Mesothelial cell of epicardium (in vitro differentiated cells): ENCODE measurements around the gene PTK6. TPM values are rescaled to one million over a fixed set of nuclear protein-coding genes. Genes with fewer than 3 reads are reported as not detected.

Experiments
- DNase-seq, 2 experiments: peaks; one replicate each; pipeline ENCODE4 v3.0.0; 2021; ENCODE audit warnings: low spot score in 2 of 2; ENCODE audit not compliant: unreplicated experiment in 2 of 2
- H3K27ac Mint-ChIP-seq: 2 replicates; pipeline ENCODE4 v1.8.0; 2021; ENCODE audit warnings: mixed read lengths
- H3K27me3 Mint-ChIP-seq: 2 replicates; pipeline ENCODE4 v1.8.0; 2021; ENCODE audit warnings: low read depth, mixed read lengths
- H3K36me3 Mint-ChIP-seq: 2 replicates; pipeline ENCODE4 v1.8.0; 2021; ENCODE audit warnings: mixed read lengths
- H3K4me1 Mint-ChIP-seq: 2 replicates; pipeline ENCODE4 v1.8.0; 2021; ENCODE audit warnings: mixed read lengths
- H3K4me3 Mint-ChIP-seq: 2 replicates; pipeline ENCODE4 v1.8.0; 2021; ENCODE audit warnings: mild to moderate bottlenecking, moderate library complexity, mixed read lengths
- H3K9me3 Mint-ChIP-seq: 2 replicates; pipeline ENCODE4 v1.8.0; 2021; ENCODE audit warnings: mixed read lengths
- total RNA-seq: library from RNA; stranded (reverse); gene quantifications from 3 replicates; pipeline ENCODE4 v1.2.1, GENCODE V29; 2021
- TF ChIP-seq, protein P1 (sequence below): fragments of 200-600 bp; sonication (generic); IDR thresholded peaks from one replicate; pipeline ENCODE4 v1.5.0; 2021; ENCODE audit warnings: antibody characterized with exemption; ENCODE audit not compliant: unreplicated experiment

PTK6 gene
- total RNA-seq, 1 donor from 2014 or later = 0.11 TPM

DNA sequence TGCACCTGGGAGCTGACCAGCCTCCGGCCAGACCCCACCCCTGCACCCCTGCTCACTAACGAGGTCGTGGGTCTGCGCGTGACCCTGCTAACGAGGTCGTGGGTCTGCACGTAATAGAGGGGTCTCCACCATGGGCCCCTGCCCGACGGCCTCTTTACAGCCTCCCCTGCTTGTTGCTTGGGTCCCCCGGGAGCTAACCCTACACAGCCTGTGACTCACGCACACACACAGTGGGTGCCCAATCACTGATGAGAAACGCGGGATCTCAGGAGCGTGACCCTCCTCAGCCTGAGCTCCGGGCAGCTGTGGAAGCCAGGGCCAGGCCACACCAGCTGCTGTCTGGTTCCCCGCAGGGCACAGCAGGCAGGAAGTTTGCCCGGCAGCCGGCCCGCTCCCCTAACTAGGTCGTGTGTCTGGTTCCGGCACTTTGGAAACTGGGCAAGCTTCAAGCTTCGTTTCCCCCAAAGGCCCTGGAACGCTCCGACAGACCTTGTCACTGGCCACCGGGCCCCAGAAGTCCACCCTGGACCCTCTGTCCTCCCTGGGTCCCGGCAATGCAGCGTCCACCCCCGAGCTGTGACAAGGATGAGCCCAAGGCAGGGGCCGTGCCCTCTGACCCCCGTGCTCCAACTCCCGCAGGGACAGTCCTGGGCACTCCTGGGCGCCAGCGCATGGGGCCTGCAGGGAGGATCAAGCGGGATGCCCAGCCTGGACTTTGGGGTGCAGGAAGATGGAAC, 767 bp downstream of the PTK6 start:
- no peaks in the 10 kb centered on the region for H3K36me3 Mint-ChIP-seq
- DNase-seq = no peak
- H3K27me3 Mint-ChIP-seq = no peaks in the 10 kb centered on the region
- no peaks in the 10 kb centered on the region for H3K9me3 Mint-ChIP-seq
- H3K4me1 Mint-ChIP-seq = peaks cover 2% of the 10 kb centered on the region
- no peak overlapping the region for H3K4me3 Mint-ChIP-seq
- no peak overlapping the region for H3K27ac Mint-ChIP-seq
- TF ChIP-seq, protein P1, sequence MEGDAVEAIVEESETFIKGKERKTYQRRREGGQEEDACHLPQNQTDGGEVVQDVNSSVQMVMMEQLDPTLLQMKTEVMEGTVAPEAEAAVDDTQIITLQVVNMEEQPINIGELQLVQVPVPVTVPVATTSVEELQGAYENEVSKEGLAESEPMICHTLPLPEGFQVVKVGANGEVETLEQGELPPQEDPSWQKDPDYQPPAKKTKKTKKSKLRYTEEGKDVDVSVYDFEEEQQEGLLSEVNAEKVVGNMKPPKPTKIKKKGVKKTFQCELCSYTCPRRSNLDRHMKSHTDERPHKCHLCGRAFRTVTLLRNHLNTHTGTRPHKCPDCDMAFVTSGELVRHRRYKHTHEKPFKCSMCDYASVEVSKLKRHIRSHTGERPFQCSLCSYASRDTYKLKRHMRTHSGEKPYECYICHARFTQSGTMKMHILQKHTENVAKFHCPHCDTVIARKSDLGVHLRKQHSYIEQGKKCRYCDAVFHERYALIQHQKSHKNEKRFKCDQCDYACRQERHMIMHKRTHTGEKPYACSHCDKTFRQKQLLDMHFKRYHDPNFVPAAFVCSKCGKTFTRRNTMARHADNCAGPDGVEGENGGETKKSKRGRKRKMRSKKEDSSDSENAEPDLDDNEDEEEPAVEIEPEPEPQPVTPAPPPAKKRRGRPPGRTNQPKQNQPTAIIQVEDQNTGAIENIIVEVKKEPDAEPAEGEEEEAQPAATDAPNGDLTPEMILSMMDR = no peak

DNA sequence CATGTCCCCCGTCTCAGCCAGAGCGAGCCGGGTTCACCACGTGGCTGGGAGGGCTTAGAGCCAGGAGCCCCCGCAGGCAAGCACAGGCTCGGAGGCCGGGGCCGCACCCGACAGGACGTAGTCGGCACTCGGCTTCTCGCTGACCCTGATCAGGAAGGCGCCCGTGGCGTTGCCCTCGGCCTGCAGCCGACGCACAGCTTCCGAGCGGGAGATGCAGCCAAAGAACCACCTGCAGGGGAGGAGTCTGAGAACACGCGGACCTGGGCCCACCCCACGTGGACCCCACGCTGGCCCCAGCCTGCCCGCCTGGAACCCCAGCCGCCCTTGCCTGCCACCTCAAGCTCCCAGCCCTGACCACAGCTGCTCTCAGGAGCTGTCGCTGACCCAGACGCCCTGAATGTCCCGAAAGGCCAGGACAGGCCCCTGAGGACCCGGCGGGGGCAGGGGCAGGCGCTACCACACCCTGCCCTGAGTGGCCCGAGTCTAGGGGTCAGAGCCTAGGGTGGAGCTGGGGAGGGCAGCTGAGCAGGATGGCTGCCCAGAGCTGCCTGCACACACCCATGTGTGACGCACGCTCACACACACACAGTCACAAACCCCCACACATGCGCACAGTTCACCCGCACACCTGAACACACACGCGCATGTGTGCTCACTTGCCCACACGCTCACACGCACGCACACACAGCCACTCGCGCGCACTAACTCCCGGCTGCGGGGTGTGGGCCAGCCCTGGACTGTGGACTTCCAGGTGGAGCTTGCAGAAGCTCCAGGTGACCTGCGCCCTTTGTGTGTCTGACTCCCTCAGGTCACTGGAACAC, 2.1 kb downstream of the PTK6 start:
- no peak overlapping the region for H3K4me3 Mint-ChIP-seq
- peaks cover 2% of the 10 kb centered on the region for H3K4me1 Mint-ChIP-seq
- peak in 1 of 2 experiments; percentile 16 for DNase-seq
- H3K9me3 Mint-ChIP-seq = no peaks in the 10 kb centered on the region
- no peak overlapping the region for H3K27ac Mint-ChIP-seq
- TF ChIP-seq, protein P1 = no peak
- no peaks in the 10 kb centered on the region for H3K36me3 Mint-ChIP-seq
- H3K27me3 Mint-ChIP-seq = no peaks in the 10 kb centered on the region

DNA sequence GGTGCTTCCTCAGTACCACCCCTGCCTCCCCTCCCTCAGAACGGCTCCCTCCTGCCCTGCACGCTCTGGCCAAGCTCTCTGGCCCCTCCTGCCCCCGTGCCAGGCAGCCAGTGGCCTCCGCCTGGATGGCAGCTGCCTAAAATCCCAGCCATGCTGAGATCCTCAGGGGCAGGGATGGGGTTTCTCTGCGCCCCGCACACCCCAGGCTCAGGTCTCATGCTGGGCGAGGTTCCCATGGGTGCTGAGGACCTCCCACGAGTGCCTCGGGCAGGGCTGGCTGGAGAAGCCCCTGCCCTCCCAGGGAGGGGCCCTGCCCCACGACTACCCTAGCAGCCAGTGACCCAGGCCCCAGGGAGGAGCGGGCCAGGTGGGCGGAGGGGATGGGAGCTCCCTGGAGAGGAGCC, 2.7 kb downstream of the PTK6 start:
- no peak for DNase-seq
- H3K9me3 Mint-ChIP-seq = no peaks in the 10 kb centered on the region
- no peaks in the 10 kb centered on the region for H3K36me3 Mint-ChIP-seq
- no peaks in the 10 kb centered on the region for H3K27me3 Mint-ChIP-seq
- TF ChIP-seq, protein P1 = no peak
- no peak overlapping the region for H3K4me3 Mint-ChIP-seq
- H3K4me1 Mint-ChIP-seq = peaks cover 2% of the 10 kb centered on the region
- H3K27ac Mint-ChIP-seq = no peak overlapping the region

DNA sequence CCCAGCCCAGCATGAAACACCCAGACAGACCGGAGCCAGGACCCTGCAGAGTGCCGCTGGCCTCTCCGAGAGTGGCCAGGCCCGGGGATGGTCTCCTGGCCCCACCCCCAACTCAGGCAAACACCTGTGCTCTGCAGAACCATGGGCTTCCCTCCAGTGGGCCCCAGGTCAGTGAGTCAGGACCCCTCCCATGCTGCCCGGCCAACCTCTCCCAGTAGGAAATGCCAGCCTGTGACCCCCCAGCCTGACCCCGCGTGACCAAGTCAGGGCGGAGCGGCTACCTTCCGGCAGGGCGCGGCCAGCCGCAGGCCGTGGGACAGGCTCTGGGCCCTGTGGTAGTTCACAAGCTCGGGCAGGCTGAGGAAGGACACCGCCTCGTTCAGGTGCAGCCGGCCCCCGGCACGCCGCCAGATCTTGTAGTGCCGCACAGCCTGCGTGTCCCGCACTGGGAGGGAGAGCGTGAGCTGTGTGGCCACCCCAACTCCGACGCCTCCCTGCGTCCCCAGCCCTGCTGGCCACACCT, 3.2 kb downstream of the PTK6 start:
- Mint-ChIP-seq H3K4me3 (no peak overlapping the region), H3K27me3 (no peaks in the 10 kb centered on the region), H3K27ac (no peak overlapping the region), H3K36me3 (no peaks in the 10 kb centered on the region), H3K4me1 (peaks cover 2% of the 10 kb centered on the region), H3K9me3 (no peaks in the 10 kb centered on the region)
- peak in 1 of 2 experiments; percentile 21 for DNase-seq
- TF ChIP-seq, protein P1 = no peak

DNA sequence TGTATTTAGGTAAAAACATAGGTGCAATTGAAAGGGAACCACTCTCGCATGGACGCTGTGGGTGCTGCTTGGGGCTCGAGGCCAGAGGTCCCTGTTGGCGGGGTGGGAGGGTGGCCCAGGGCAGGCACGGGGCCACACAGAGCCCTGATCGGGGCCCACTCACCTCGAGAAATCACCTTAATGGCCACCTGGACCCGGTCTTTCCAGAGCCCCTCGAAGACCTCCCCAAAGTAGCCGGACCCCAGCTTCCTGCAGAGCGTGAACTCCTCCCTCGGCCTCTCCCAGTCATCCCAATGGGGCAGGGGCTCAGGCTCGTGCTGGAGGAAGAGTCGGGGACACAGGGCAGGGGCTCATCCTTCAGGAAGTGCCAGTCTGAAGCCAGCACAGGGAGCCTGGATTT, 3.8 kb downstream of the PTK6 start:
- TF ChIP-seq, protein P1 = no peak
- peaks cover 2% of the 10 kb centered on the region for H3K4me1 Mint-ChIP-seq
- H3K36me3 Mint-ChIP-seq = no peaks in the 10 kb centered on the region
- H3K27me3 Mint-ChIP-seq = no peaks in the 10 kb centered on the region
- DNase-seq = peak in 1 of 2 experiments; percentile 18
- no peak overlapping the region for H3K4me3 Mint-ChIP-seq
- H3K9me3 Mint-ChIP-seq = no peaks in the 10 kb centered on the region
- no peak overlapping the region for H3K27ac Mint-ChIP-seq
